ENCODE results near the gene C19orf73. TPM values are rescaled to one million over a fixed set of nuclear protein-coding genes. Genes with fewer than 3 reads are reported as not detected.

C19orf73 gene
- total and polyA plus RNA-seq, 9 of the 15 experiments (the other 6 are each of a cell fraction or from before 2014, with no cell fraction given), result 0.08 to 7.4 (median 1.4) TPM

DNA sequence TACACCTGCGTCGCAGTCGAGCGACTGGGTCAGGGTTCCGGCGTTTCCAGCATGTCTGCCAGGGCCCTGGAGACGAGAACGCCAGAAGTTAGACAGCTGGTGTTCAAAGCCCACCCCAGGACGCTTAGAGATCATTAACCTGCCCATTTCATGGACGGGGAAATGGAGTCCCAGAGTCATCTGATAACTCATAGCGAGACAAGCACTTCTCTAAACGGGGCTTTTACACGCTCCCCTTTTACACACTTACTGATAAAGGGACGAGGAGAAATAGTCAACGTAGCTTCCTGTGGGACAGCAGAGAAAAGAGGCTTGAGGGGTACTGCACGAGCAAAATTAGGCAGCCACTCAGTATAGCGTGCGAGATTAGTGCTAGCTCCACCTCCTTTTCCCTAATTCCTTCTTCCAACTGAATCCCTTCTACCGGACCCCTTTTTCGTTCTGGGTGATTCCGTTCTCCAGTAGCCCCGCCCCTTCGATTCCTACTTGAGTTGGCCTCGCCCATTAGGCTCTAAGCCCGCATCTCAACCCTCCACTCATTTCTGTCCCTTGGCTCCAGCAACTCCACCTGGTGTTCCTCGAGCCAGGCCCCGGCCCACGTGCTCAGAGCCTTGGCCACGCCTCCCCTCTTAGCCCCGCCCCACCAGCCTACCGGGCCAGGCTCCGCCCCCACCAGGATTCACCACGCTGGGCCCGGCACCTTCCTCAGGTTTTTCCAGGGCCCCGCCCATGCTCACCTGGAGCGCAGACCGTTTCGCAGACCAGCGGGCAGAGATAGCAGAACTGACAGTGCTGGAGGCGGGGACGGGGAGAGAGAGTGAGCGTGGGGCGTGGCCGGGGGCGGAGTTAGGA, 32.5 kb upstream of the C19orf73 start (continued):
- TF ChIP-seq E2F8 (IDR thresholded peaks at IDR 0.05; ENCODE audit: low read depth, partially characterized antibody) (no peak), RBM39 (optimal IDR thresholded peaks at IDR 0.05; ENCODE audit: low read depth, low read length) (peak; percentile 22), RCOR1 (IDR thresholded peaks at IDR 0.05; ENCODE audit: borderline replicate concordance in 1 of 2, low read depth in 2 of 2, low read length in 2 of 2) (peak; percentile 11 to 68; a peak in 2 of 4 replicates), PCBP2 (IDR thresholded peaks at IDR 0.05; ENCODE audit: low read depth, low read length, poor library complexity, severe bottlenecking) (no peak), STAG1 (CRISPR knock-in tag; IDR thresholded peaks at IDR 0.05; ENCODE audit: borderline replicate concordance) (no peak), FOXP1 (CRISPR knock-in tag; IDR thresholded peaks at IDR 0.05) (no peak), DACH1 (IDR thresholded peaks at IDR 0.05; ENCODE audit: partially characterized antibody) (peak; percentile 19), SREBF2 (CRISPR knock-in tag; IDR thresholded peaks at IDR 0.05) (no peak), RBM14 (IDR thresholded peaks at IDR 0.05; ENCODE audit: borderline replicate concordance, insufficient read depth, low read depth, low read length) (no peak), TFAM (CRISPR knock-in tag; conservative IDR thresholded peaks at IDR 0.05) (no peak)
- TF ChIP-seq, protein P1, sequence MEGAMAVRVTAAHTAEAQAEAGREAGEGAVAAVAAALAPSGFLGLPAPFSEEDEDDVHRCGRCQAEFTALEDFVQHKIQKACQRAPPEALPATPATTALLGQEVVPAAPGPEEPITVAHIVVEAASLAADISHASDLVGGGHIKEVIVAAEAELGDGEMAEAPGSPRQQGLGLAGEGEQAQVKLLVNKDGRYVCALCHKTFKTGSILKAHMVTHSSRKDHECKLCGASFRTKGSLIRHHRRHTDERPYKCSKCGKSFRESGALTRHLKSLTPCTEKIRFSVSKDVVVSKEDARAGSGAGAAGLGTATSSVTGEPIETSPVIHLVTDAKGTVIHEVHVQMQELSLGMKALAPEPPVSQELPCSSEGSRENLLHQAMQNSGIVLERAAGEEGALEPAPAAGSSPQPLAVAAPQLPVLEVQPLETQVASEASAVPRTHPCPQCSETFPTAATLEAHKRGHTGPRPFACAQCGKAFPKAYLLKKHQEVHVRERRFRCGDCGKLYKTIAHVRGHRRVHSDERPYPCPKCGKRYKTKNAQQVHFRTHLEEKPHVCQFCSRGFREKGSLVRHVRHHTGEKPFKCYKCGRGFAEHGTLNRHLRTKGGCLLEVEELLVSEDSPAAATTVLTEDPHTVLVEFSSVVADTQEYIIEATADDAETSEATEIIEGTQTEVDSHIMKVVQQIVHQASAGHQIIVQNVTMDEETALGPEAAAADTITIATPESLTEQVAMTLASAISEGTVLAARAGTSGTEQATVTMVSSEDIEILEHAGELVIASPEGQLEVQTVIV (CRISPR knock-in tag; IDR thresholded peaks at IDR 0.05; ENCODE audit: borderline replicate concordance), result no peak
- TF ChIP-seq, protein P2, sequence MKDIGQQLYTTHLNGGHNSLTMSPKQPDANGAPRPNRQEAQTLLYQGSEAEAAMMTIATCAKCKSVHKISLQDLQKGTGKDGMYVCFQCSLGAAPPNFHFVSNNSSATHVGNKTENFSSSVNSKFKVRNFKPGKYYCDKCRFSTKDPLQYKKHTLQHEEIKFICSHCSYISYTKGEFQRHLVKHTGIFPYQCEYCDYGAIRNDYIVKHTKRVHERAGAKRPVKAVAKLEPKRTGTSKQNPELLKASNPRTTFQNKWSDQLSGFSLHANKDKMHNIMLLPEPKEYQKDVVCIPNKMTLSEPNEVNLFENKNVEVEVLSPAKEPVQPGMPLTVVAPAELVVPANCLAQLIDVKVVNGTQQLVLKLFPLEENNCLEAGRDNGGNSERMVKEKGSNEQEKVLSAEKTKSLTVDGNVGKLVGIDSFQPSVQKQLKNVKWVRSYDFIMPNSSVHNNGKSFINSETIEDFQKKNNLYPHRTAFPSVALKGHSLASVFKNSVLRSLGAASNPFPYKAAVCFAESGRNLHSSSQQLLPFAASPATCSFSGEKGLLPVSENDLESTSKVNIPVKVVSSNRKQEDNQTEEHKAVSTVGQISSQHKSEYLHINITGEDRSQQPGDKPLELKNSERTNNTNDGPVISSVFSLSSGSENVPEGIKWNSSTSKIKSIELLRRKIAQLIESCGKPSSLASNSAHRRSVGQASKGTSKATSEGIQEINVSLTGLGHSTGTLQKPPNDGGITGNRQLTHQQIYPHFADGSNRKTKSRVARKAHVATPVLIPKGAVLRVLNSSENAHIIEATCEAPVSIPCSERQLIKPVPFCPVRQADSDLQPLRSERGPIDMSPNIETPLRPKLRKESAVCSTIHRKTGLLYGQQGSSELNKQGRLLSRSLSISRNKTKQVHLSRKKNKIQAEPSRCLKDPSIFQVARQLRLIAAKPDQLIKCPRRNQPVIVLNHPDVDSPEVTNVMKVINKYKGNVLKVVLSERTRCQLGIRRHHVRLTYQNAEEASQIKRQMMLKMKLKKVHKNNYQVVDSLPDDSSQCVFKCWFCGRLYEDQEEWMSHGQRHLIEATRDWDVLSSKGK (CRISPR knock-in tag; IDR thresholded peaks at IDR 0.05), result no peak
- TF ChIP-seq, protein P3, sequence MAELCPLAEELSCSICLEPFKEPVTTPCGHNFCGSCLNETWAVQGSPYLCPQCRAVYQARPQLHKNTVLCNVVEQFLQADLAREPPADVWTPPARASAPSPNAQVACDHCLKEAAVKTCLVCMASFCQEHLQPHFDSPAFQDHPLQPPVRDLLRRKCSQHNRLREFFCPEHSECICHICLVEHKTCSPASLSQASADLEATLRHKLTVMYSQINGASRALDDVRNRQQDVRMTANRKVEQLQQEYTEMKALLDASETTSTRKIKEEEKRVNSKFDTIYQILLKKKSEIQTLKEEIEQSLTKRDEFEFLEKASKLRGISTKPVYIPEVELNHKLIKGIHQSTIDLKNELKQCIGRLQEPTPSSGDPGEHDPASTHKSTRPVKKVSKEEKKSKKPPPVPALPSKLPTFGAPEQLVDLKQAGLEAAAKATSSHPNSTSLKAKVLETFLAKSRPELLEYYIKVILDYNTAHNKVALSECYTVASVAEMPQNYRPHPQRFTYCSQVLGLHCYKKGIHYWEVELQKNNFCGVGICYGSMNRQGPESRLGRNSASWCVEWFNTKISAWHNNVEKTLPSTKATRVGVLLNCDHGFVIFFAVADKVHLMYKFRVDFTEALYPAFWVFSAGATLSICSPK (IDR thresholded peaks at IDR 0.05; ENCODE audit: borderline replicate concordance), result no peak

Data from K562 (cell line).